HEK293 (cell line): Measurements from ENCODE around the gene SARS1.

Source experiments
- CTCF ChIA-PET: fragments of 350-600 bp; formaldehyde crosslinking; extraction: SDS; loops from one replicate; lab custom pipeline; 2021; ENCODE audit warnings: antibody characterized with exemption; lab: Yijun Ruan, JAX
- POLR2A ChIA-PET: fragments of 300-600 bp; formaldehyde crosslinking; extraction: SDS; loops from one replicate; lab custom pipeline; 2020; ENCODE audit warnings: antibody characterized with exemption, inconsistent platforms; lab: Yijun Ruan, JAX
- H3K27ac ChIP-seq: fragments of 200-500 bp; sonication (Bioruptor generic); 2 replicates; pipeline ENCODE4 v1.5.1; 2014; ENCODE audit warnings: low read depth, low read length, control low read depth, inconsistent platforms; ENCODE audit errors: extremely low read depth
- H3K36me3 ChIP-seq, 2 experiments: fragments of 200-500 bp in 1 of 2; sonication (Bioruptor generic) in 1 of 2; 1 replicate in 1 of 2; 2 replicates in 1 of 2; pipeline ENCODE4 v1.5.1; 2014 to 2017; ENCODE audit warnings: inconsistent platforms in 2 of 2, low read length in 2 of 2; ENCODE audit not compliant: control insufficient read depth in 2 of 2, insufficient read depth in 1 of 2
- H3K4me1 ChIP-seq: fragments of 200-500 bp; sonication (Bioruptor generic); 2 replicates; pipeline ENCODE4 v1.5.1; 2014; ENCODE audit warnings: mild to moderate bottlenecking, low read length, inconsistent platforms; ENCODE audit not compliant: control insufficient read depth, insufficient read depth
- H3K4me3 ChIP-seq: 2 replicates; pipeline ENCODE4 v1.5.1; 2011; ENCODE audit warnings: low read depth, mild to moderate bottlenecking, control low read depth, low read length, moderate library complexity
- H3K9me3 ChIP-seq: fragments of 200-500 bp; sonication (Bioruptor generic); 2 replicates; pipeline ENCODE4 v1.5.1; 2014; ENCODE audit warnings: low read depth, low read length, inconsistent platforms; ENCODE audit not compliant: control insufficient read depth, insufficient read depth
- EGR2 ChIP-seq: fragments of 450-650 bp; formaldehyde crosslinking; IDR thresholded peaks from 2 replicates; pipeline ENCODE4 v1.5.1; 2016; ENCODE audit warnings: low read depth, missing biosample characterization, missing genetic modification characterization
- HOXC10 ChIP-seq: sonication (generic); formaldehyde crosslinking; IDR thresholded peaks from 2 replicates; pipeline ENCODE4 v1.8.1; 2023; ENCODE audit warnings: mild to moderate bottlenecking, missing genetic modification reagents
- REPIN1 ChIP-seq: fragments of 450-650 bp; formaldehyde crosslinking; IDR thresholded peaks from 2 replicates; pipeline ENCODE4 v1.5.1; 2017; ENCODE audit warnings: missing biosample characterization, missing genetic modification characterization, low read depth
- ZBTB20 ChIP-seq: fragments of 450-650 bp; formaldehyde crosslinking; IDR thresholded peaks from 2 replicates; pipeline ENCODE4 v1.5.1; 2016; ENCODE audit warnings: missing biosample characterization, missing genetic modification characterization
- ZBTB48 ChIP-seq: fragments of 450-650 bp; formaldehyde crosslinking; IDR thresholded peaks from 2 replicates; pipeline ENCODE4 v1.5.1; 2016; ENCODE audit warnings: missing biosample characterization, missing genetic modification characterization
- ZFHX2 ChIP-seq: fragments of 450-650 bp; formaldehyde crosslinking; conservative IDR thresholded peaks from 2 replicates; pipeline ENCODE4 v1.5.1; 2016; ENCODE audit warnings: missing biosample characterization, missing genetic modification characterization
- ZNF114 ChIP-seq: fragments of 450-650 bp; formaldehyde crosslinking; IDR thresholded peaks from 2 replicates; pipeline ENCODE4 v1.5.0; 2017; ENCODE audit warnings: missing biosample characterization, missing genetic modification characterization
- ZNF24 ChIP-seq: fragments of 450-650 bp; formaldehyde crosslinking; IDR thresholded peaks from 2 replicates; pipeline ENCODE4 v1.5.1; 2016; ENCODE audit warnings: missing biosample characterization, missing genetic modification characterization
- ZNF302 ChIP-seq: fragments of 450-650 bp; formaldehyde crosslinking; IDR thresholded peaks from 2 replicates; pipeline ENCODE4 v1.5.1; 2016; ENCODE audit warnings: missing biosample characterization, missing genetic modification characterization, low read depth
- ZNF366 ChIP-seq: fragments of 450-650 bp; formaldehyde crosslinking; conservative IDR thresholded peaks from 2 replicates; pipeline ENCODE4 v1.5.1; 2016; ENCODE audit warnings: missing biosample characterization, missing genetic modification characterization
- ZNF416 ChIP-seq: fragments of 450-650 bp; formaldehyde crosslinking; IDR thresholded peaks from 2 replicates; pipeline ENCODE4 v1.5.1; 2016; ENCODE audit warnings: missing biosample characterization, missing genetic modification characterization
- ZNF560 ChIP-seq: fragments of 450-650 bp; formaldehyde crosslinking; IDR thresholded peaks from 2 replicates; pipeline ENCODE4 v1.5.1; 2017; ENCODE audit warnings: missing biosample characterization, missing genetic modification characterization, borderline replicate concordance
- ZNF610 ChIP-seq: fragments of 450-650 bp; formaldehyde crosslinking; IDR thresholded peaks from 2 replicates; pipeline ENCODE4 v1.5.1; 2016; ENCODE audit warnings: missing biosample characterization, missing genetic modification characterization, borderline replicate concordance
- ZNF623 ChIP-seq: fragments of 450-650 bp; formaldehyde crosslinking; IDR thresholded peaks from 2 replicates; pipeline ENCODE4 v1.5.1; 2016; ENCODE audit warnings: missing biosample characterization, missing genetic modification characterization
- ZNF658 ChIP-seq: fragments of 450-650 bp; formaldehyde crosslinking; IDR thresholded peaks from 2 replicates; pipeline ENCODE4; 2016; ENCODE audit warnings: missing biosample characterization, missing genetic modification characterization
- ZNF664 ChIP-seq: fragments of 450-650 bp; formaldehyde crosslinking; IDR thresholded peaks from 2 replicates; pipeline ENCODE4 v1.5.1; 2016; ENCODE audit warnings: missing biosample characterization, missing genetic modification characterization
- TF ChIP-seq, protein P1 (sequence below): fragments of 450-650 bp; formaldehyde crosslinking; IDR thresholded peaks from 2 replicates; pipeline ENCODE4 v1.5.1; 2016; ENCODE audit warnings: missing biosample characterization, missing genetic modification characterization
- TF ChIP-seq, protein P2 (sequence below): fragments of 450-650 bp; formaldehyde crosslinking; IDR thresholded peaks from 2 replicates; pipeline ENCODE4 v1.5.1; 2017; ENCODE audit warnings: missing biosample characterization, missing genetic modification characterization
- TF ChIP-seq, protein P3 (sequence below): fragments of 450-650 bp; formaldehyde crosslinking; IDR thresholded peaks from 2 replicates; pipeline ENCODE4 v1.5.1; 2016; ENCODE audit warnings: missing biosample characterization, missing genetic modification characterization, low read depth
- TF ChIP-seq, protein P4 (sequence below): fragments of 450-650 bp; formaldehyde crosslinking; IDR thresholded peaks from 2 replicates; pipeline ENCODE4 v1.5.0; 2017; ENCODE audit warnings: missing biosample characterization, missing genetic modification characterization, borderline replicate concordance

The SARS1 gene

DNA sequence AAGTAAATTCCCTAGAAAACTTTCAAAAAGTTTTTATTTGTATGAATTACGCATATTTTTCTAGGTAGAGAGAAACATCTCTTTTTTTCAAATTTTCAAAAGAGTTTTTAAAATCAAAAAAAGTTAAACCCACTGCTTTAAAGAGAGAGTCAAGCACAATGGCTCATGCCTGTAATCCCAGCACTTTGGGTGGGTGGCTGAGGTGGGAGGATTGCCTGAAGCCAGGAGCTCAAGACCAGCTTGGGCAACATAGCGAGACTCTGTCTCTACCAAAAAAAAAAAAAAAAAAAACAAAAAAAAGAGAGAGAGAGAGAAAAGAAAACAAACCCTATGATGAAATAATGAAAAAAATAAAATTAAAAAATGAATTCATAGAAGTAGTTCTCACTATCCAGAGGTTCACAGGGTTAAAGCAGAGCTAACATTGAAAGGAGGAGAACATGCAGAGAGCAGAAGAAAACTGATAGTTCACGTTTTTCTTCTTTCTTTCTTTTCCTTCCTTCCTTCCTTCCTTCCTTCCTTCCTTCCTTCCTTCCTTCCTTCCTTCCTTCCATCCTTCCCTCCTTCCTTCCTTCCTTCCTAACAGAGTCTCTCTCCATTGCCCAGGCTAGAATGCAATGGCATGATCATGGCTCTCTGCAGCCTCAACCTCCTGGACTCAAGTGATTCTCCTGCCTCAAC is 30.5 kb upstream of the SARS1 start:
- no peaks in the 10 kb centered on the region for H3K36me3 ChIP-seq
- no peak for TF ChIP-seq ZBTB20
- no peak for TF ChIP-seq ZNF416 (tag by site-specific recombination)
- no peak for TF ChIP-seq ZNF610
- TF ChIP-seq ZBTB48 (tag by site-specific recombination), result no peak
- TF ChIP-seq, protein P1, sequence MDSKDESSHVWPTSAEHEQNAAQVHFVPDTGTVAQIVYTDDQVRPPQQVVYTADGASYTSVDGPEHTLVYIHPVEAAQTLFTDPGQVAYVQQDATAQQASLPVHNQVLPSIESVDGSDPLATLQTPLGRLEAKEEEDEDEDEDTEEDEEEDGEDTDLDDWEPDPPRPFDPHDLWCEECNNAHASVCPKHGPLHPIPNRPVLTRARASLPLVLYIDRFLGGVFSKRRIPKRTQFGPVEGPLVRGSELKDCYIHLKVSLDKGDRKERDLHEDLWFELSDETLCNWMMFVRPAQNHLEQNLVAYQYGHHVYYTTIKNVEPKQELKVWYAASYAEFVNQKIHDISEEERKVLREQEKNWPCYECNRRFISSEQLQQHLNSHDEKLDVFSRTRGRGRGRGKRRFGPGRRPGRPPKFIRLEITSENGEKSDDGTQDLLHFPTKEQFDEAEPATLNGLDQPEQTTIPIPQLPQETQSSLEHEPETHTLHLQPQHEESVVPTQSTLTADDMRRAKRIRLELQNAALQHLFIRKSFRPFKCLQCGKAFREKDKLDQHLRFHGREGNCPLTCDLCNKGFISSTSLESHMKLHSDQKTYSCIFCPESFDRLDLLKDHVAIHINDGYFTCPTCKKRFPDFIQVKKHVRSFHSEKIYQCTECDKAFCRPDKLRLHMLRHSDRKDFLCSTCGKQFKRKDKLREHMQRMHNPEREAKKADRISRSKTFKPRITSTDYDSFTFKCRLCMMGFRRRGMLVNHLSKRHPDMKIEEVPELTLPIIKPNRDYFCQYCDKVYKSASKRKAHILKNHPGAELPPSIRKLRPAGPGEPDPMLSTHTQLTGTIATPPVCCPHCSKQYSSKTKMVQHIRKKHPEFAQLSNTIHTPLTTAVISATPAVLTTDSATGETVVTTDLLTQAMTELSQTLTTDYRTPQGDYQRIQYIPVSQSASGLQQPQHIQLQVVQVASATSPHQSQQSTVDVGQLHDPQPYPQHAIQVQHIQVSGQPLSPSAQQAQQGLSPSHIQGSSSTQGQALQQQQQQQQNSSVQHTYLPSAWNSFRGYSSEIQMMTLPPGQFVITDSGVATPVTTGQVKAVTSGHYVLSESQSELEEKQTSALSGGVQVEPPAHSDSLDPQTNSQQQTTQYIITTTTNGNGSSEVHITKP (tag by site-specific recombination), result no peak
- TF ChIP-seq ZNF366 (tag by site-specific recombination), result peak; percentile 92
- TF ChIP-seq ZFHX2 (tag by site-specific recombination), result peak; percentile 54
- TF ChIP-seq ZNF24 (tag by site-specific recombination), result no peak
- TF ChIP-seq REPIN1, result no peak
- TF ChIP-seq ZNF302 (tag by site-specific recombination), result no peak
- no peak for TF ChIP-seq ZNF560 (tag by site-specific recombination)
- TF ChIP-seq, protein P2, sequence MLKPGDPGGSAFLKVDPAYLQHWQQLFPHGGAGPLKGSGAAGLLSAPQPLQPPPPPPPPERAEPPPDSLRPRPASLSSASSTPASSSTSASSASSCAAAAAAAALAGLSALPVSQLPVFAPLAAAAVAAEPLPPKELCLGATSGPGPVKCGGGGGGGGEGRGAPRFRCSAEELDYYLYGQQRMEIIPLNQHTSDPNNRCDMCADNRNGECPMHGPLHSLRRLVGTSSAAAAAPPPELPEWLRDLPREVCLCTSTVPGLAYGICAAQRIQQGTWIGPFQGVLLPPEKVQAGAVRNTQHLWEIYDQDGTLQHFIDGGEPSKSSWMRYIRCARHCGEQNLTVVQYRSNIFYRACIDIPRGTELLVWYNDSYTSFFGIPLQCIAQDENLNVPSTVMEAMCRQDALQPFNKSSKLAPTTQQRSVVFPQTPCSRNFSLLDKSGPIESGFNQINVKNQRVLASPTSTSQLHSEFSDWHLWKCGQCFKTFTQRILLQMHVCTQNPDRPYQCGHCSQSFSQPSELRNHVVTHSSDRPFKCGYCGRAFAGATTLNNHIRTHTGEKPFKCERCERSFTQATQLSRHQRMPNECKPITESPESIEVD, result no peak
- peak; percentile 43 for TF ChIP-seq EGR2 (tag by site-specific recombination)
- no peak for TF ChIP-seq HOXC10
- no peak for TF ChIP-seq ZNF658 (tag by site-specific recombination)
- no peak for TF ChIP-seq ZNF114 (tag by site-specific recombination)
- TF ChIP-seq ZNF623, result no peak
- TF ChIP-seq ZNF664 (tag by site-specific recombination), result no peak
- TF ChIP-seq, protein P3, sequence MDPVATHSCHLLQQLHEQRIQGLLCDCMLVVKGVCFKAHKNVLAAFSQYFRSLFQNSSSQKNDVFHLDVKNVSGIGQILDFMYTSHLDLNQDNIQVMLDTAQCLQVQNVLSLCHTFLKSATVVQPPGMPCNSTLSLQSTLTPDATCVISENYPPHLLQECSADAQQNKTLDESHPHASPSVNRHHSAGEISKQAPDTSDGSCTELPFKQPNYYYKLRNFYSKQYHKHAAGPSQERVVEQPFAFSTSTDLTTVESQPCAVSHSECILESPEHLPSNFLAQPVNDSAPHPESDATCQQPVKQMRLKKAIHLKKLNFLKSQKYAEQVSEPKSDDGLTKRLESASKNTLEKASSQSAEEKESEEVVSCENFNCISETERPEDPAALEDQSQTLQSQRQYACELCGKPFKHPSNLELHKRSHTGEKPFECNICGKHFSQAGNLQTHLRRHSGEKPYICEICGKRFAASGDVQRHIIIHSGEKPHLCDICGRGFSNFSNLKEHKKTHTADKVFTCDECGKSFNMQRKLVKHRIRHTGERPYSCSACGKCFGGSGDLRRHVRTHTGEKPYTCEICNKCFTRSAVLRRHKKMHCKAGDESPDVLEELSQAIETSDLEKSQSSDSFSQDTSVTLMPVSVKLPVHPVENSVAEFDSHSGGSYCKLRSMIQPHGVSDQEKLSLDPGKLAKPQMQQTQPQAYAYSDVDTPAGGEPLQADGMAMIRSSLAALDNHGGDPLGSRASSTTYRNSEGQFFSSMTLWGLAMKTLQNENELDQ, result no peak
- TF ChIP-seq, protein P4, sequence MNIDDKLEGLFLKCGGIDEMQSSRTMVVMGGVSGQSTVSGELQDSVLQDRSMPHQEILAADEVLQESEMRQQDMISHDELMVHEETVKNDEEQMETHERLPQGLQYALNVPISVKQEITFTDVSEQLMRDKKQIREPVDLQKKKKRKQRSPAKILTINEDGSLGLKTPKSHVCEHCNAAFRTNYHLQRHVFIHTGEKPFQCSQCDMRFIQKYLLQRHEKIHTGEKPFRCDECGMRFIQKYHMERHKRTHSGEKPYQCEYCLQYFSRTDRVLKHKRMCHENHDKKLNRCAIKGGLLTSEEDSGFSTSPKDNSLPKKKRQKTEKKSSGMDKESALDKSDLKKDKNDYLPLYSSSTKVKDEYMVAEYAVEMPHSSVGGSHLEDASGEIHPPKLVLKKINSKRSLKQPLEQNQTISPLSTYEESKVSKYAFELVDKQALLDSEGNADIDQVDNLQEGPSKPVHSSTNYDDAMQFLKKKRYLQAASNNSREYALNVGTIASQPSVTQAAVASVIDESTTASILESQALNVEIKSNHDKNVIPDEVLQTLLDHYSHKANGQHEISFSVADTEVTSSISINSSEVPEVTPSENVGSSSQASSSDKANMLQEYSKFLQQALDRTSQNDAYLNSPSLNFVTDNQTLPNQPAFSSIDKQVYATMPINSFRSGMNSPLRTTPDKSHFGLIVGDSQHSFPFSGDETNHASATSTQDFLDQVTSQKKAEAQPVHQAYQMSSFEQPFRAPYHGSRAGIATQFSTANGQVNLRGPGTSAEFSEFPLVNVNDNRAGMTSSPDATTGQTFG (tag by site-specific recombination), result no peak
- H3K4me1 ChIP-seq, result peaks cover 3% of the 10 kb centered on the region
- CTCF ChIA-PET, result interaction anchor here (0.7 to 1.2 kb wide), 2 partner anchors 18 to 1521 kb away, joined by 3 to 6 read pairs; no protein-coding TSS in a partner anchor
- H3K4me3 ChIP-seq, result no peak overlapping the region
- H3K9me3 ChIP-seq, result no peaks in the 10 kb centered on the region
- POLR2A ChIA-PET, result interaction anchor here (0.7 kb wide), 1 partner anchor 14 kb away, joined by 3 read pairs; no protein-coding TSS in a partner anchor
- H3K27ac ChIP-seq, result no peak overlapping the region
